ENCODE measurements around the gene C11orf54. TPM values are rescaled to one million over a fixed set of nuclear protein-coding genes. Genes with fewer than 3 reads are reported as not detected.
"Not testable (repeated sequence)": the region's sequence is repeated elsewhere in the genome, so short reads cannot be mapped to it uniquely, and the experiment has no call there.

Gene C11orf54
- total RNA-seq, 8 experiments from 2014 or later = 15.6 to 30.3 (median 21.9) TPM

DNA sequence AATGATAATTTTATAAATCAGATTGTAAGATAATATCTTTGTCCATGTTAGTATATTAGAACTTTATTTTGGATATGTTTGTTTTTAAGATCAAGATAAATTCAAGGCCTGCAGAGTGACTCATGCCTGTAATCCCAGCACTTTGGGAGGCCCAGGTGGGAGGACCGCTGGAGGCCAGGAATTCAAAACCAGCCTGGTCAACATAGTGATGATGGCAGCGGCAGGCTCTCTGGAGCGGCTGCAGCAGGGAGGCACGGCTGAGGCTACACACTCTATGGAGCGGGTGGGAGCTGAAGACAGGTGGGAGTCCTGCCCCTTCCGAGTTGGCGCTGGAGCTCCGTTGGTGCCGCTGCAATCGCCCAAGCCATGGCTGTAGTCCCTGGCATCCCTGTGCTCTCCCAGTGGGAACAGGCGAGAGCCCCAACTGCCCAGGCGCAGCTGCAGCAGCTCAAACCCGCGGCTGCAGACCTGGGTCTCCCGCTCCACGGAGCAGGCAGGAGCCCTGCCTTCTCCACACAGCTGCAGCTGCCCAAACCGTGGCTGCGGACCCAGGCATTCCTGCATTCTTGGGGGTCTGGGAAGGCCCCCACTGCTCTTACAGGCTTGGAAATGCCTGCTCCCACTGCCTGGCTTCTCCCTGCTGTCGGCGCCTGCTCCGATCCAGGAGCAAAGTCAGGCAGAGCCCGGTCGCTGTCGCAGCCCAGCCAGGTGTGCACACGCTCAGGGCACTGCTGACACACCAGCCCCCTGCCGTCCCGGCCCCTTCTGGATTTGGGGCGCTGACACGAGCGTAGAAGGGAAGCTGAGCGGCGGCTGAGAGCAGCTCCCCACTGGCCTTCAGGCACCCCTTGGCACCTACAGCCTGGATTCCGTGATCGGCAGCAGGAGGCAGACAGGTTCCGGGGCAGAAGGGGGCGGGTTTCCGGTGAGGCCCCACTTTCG lies 16.7 kb downstream of the C11orf54 start:
- WGBS, 10 experiments = 90 to 100% (median 98%) methylated on average over 1 to 15 of the region's 38 CpGs; no CpG with 5 or more reads in 4 of the 10 experiments
- no peaks in the 10 kb centered on the region for H3K4me1 ChIP-seq (replicated peaks in 1 of 2)
- in situ Hi-C loops (cut with MboI; ENCODE audit: low pct_unique_long_range_greater_than_20kb in 2 of 9, low sequenced_read_pairs in 9 of 9, unreplicated experiment in 9 of 9) = no loop called here
- ATAC-seq (replicated peaks in 6 of 8) = no peak
- no peak overlapping the region for H3K4me3 ChIP-seq
- H3K27ac ChIP-seq = no peak overlapping the region

DNA sequence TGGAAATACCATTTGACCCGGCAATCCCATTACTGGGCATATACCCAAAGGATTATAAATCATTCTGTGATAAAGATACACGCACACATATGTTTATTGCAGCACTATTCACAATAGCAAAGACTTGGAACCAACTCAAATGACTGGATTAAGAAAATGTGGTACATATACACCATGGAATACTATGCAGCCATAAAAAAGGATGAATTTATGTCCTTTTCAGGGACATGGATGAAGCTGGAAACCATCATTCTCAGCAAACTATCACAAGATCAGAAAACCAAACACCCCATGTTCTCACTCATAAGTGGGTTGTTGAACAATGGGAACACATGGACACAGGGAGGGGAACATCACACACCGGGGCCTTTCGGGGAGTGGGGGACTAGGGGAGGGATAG lies 17.7 kb downstream of the C11orf54 start:
- H3K4me3 ChIP-seq; ATAC-seq (replicated peaks in 6 of 8); H3K4me1 ChIP-seq (replicated peaks in 1 of 2); in situ Hi-C loops (cut with MboI; ENCODE audit: low pct_unique_long_range_greater_than_20kb in 2 of 9, low sequenced_read_pairs in 9 of 9, unreplicated experiment in 9 of 9); H3K27ac ChIP-seq: not testable (repeated sequence)
- WGBS, 10 experiments = 40 to 100% (median 100%) methylated on average over 1 to 3 of the region's 4 CpGs; no CpG with 5 or more reads in 3 of the 10 experiments

DNA sequence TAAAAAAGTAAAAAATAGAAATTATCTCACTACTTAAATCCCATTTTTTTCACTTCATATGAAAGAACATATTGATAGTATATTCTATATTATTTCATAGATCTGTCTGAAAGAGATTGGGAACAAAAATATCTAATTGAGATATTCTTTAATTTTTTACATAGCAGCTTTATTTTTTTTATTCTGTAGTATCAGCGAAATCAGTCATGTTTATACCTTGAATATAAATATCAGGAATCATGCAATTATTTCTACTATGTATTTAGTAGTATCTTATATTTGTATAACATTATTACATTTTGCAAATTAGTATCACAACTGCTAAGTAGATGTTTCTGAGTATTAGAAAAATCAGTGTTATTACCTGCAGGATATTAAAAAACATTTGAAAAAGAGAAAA lies 20.4 kb downstream of the C11orf54 start:
- in situ Hi-C loops (cut with MboI; ENCODE audit: low pct_unique_long_range_greater_than_20kb in 2 of 9, low sequenced_read_pairs in 9 of 9, unreplicated experiment in 9 of 9) = no loop called here
- 82 to 100% (median 93%) methylated on average over 1 of the region's 1 CpG; no CpG with 5 or more reads in 1 of the 10 experiments for WGBS, 10 experiments
- Histone ChIP-seq H3K4me1 (replicated peaks in 1 of 2) (no peaks in the 10 kb centered on the region), H3K27ac (no peak overlapping the region), H3K4me3 (no peak overlapping the region)
- ATAC-seq (replicated peaks in 6 of 8) = no peak

DNA sequence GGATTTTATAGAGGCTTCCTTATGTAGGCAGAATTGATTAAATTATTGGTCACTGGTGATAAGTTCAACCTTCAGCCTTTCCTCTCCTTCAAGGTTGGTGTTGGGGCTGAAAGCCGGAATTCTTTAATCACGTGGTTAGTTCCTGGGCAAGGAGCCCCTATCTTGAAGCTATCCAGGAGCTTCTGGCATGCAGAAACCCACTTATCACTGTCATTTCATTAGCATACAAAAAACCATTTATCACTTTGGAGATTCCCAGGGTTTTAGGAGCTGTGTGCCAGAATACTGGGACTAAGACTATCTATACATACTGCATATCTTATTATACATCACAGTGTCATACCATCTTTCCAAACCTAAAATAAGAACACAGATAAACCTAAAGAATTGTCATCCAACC lies 24.1 kb downstream of the C11orf54 start:
- in situ Hi-C loops (cut with MboI; ENCODE audit: low pct_unique_long_range_greater_than_20kb in 2 of 9, low sequenced_read_pairs in 9 of 9, unreplicated experiment in 9 of 9) = no loop called here
- Histone ChIP-seq H3K4me1 (replicated peaks in 1 of 2) (no peaks in the 10 kb centered on the region), H3K4me3 (no peak overlapping the region), H3K27ac (no peak overlapping the region)
- ATAC-seq (replicated peaks in 6 of 8) = no peak
- WGBS, 10 experiments = 50 to 100% (median 81%) methylated on average over 2 of the region's 2 CpGs; no CpG with 5 or more reads in 6 of the 10 experiments

DNA sequence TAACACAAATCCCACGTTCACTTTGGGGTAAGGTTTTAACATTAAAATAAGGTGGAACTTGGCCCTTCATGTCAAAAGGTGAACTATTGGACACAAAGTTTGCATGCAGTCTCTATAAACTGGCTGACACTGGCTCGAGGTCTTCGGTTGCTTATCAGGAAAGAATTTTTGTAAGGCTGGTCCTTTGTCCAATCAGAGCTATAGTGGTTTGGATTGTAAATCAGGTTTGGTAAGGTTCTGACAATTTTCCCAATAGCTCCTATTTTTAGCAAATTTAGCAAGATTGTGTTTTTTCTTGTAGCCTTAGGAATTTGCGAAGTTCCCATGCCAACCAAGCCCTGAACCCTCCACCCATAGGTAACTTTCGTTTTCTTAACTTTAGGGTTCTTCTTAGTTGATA lies 25.0 kb downstream of the C11orf54 start:
- Histone ChIP-seq H3K4me3 (no peak overlapping the region), H3K4me1 (replicated peaks in 1 of 2) (no peaks in the 10 kb centered on the region), H3K27ac (no peak overlapping the region)
- ATAC-seq (replicated peaks in 6 of 8) = no peak
- WGBS, 10 experiments = 40 to 100% (median 88%) methylated on average over 1 to 5 of the region's 5 CpGs; no CpG with 5 or more reads in 1 of the 10 experiments
- in situ Hi-C loops (cut with MboI; ENCODE audit: low pct_unique_long_range_greater_than_20kb in 2 of 9, low sequenced_read_pairs in 9 of 9, unreplicated experiment in 9 of 9) = no loop called here

DNA sequence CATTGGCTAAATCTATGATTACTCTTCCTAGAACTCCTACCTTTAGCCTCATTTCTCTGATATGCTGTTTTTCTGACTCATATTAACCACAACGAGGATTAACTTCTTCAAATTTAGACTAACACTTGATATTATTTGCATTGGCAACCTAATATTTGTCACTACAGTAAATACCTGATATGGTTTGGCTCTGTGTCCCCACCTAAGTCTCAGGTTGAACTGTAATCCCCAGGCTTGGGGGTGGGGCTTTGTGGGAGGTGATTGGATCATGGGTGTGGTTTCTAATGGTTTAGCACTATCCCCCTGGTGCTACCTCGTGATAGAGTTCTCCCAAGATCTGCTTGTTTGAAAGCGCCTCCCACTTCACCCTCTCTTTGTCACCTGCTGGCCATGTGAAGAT lies 25.5 kb downstream of the C11orf54 start:
- no peak for ATAC-seq (replicated peaks in 6 of 8)
- 38 to 100% (median 100%) methylated on average over 1 to 2 of the region's 3 CpGs; no CpG with 5 or more reads in 4 of the 10 experiments for WGBS, 10 experiments
- Histone ChIP-seq H3K4me3 (no peak overlapping the region), H3K27ac (no peak overlapping the region), H3K4me1 (replicated peaks in 1 of 2) (no peaks in the 10 kb centered on the region)
- in situ Hi-C loops (cut with MboI; ENCODE audit: low pct_unique_long_range_greater_than_20kb in 2 of 9, low sequenced_read_pairs in 9 of 9, unreplicated experiment in 9 of 9) = no loop called here

DNA sequence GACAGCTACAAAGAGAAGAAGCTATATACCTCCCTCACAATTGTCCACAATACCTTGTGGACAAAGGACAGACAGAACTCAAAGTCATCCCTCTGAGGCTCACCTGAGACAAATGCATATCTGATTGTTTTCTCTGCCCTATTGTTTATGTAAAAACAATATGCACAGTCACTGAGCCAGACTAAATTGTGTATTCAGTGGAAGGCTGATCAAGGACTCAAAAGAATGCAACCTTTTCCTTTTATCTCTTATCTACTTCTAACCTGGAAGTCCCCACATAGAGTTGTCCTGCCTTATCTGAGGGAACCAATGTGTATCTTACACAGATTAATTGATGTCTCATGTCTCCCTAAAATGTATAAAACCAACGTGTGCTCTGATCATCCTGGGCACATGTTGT lies 28.7 kb downstream of the C11orf54 start:
- 0 to 100% (median 75%) methylated on average over 1 of the region's 1 CpG; no CpG with 5 or more reads in 5 of the 10 experiments for WGBS, 10 experiments
- no peak for ATAC-seq (replicated peaks in 6 of 8)

DNA sequence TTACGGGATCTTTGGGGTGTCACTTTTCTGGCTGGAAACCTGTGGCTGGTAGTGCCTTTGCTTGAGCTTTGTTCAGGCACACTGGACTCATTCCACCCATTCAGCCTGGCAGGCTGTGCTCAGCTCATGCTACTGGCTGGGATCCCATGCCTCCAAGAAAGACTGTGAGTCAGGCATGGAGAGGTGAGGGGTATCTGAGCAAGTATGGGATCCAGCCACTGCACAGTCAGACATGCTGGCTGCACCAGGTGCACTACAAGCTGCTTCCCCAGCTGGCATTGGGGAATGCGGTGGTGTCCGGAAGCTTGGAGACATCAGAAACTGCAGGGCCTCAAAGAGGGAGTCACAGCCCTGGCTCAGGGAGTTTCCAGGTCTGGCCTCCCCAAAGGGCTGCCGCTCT lies 30.7 kb downstream of the C11orf54 start:
- 100% methylated on average over 1 to 3 of the region's 4 CpGs; no CpG with 5 or more reads in 2 of the 10 experiments for WGBS, 10 experiments
- no peak overlapping the region for H3K27ac ChIP-seq
- no peak for ATAC-seq (replicated peaks in 6 of 8)
- no peak overlapping the region for H3K4me3 ChIP-seq
- H3K4me1 ChIP-seq (replicated peaks in 1 of 2) = no peaks in the 10 kb centered on the region
- in situ Hi-C loops (cut with MboI; ENCODE audit: low pct_unique_long_range_greater_than_20kb in 2 of 9, low sequenced_read_pairs in 9 of 9, unreplicated experiment in 9 of 9) = no loop called here

More for the DNA sequence above, 28.7 kb downstream of the C11orf54 start:
- Histone ChIP-seq H3K4me1 (replicated peaks in 1 of 2) (no peaks in the 10 kb centered on the region), H3K4me3 (no peak overlapping the region), H3K27ac (no peak overlapping the region)
- in situ Hi-C loops (cut with MboI; ENCODE audit: low pct_unique_long_range_greater_than_20kb in 2 of 9, low sequenced_read_pairs in 9 of 9, unreplicated experiment in 9 of 9) = no loop called here

DNA sequence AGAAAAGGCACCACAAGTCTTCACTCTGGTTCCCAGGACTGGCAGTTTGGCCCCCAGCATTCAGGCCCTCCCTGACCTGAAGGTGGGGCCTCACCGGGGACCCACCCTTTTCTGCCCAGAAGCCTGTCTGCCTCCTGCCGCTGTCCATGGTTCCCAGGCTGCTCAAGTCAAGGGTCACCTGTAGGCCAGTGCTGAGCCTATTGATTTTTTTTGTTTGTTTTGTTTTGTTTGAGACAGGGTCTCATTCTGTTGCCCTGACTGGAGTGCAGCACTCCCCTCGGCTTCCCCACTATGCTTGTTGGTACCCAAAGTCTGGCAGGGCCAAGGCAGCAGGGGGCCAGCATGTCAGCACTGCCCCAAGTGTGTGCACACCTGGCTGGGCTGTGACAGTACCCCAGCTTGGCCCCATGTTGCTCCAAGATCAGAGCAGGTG lies 31.6 kb downstream of the C11orf54 start:
- Histone ChIP-seq H3K4me3 (no peak overlapping the region), H3K27ac (no peak overlapping the region), H3K4me1 (replicated peaks in 1 of 2) (no peaks in the 10 kb centered on the region)
- WGBS, 10 experiments = 0 to 90% (median 29%) methylated on average over 1 to 2 of the region's 3 CpGs; no CpG with 5 or more reads in 7 of the 10 experiments
- ATAC-seq (replicated peaks in 6 of 8) = no peak
- in situ Hi-C loops (cut with MboI; ENCODE audit: low pct_unique_long_range_greater_than_20kb in 2 of 9, low sequenced_read_pairs in 9 of 9, unreplicated experiment in 9 of 9) = no loop called here

DNA sequence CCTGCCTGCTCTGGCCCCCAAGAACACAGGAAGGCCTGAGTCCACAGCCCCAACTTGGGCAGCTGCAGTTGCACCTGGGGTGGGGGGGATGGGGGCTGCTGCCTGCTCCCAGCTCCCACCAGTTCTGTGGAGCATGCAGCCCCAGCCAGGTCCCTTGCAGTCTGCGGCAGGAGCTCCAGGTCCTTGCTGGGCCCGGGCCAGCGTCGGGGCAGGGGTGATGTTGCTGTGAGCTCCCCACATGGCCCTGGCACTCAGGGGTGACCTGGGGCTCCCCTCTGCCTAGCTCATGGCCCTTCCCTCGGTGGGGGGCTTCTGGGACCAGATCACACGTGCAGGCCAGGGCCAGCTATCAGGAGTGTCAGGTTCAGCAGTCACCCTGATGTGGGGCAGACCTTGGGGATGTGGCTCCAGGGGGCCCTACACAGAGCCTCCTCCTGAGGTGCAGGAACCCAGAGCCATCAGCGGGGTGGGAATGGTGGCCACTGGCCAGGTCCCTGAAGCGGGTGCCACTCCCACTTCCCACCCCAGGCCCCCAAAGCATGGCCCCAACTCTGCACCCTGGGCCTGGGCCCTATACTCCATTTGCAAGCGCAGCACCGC lies 32.2 kb downstream of the C11orf54 start:
- no peak for ATAC-seq (replicated peaks in 6 of 8)
- H3K27ac ChIP-seq = no peak overlapping the region
- no CpG with 5 or more reads among the region's 10 CpGs for WGBS, 10 experiments
- H3K4me1 ChIP-seq (replicated peaks in 1 of 2) = no peaks in the 10 kb centered on the region
- H3K4me3 ChIP-seq = no peak overlapping the region
- in situ Hi-C loops (cut with MboI; ENCODE audit: low pct_unique_long_range_greater_than_20kb in 2 of 9, low sequenced_read_pairs in 9 of 9, unreplicated experiment in 9 of 9) = no loop called here

DNA sequence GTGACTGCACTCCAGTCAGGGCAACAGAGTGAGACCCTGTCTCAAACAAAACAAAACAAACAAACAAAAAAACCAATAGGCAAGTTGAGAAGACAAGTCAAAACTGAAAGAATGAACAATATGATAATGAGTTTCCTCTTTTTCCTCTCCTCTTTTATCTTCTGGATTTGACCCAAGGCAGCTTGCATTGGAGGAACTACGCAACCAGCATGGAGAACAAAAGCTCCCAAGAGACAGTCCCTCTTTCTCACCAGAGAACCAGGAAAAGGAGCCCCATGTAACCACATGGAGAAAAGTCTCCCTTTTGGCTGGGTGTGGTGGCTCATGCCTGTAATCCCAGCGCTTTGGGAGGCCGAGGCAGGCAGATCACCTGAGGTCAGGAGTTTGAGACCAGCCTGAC lies 33.1 kb downstream of the C11orf54 start:
- ATAC-seq (replicated peaks in 6 of 8) = not testable (repeated sequence)

DNA sequence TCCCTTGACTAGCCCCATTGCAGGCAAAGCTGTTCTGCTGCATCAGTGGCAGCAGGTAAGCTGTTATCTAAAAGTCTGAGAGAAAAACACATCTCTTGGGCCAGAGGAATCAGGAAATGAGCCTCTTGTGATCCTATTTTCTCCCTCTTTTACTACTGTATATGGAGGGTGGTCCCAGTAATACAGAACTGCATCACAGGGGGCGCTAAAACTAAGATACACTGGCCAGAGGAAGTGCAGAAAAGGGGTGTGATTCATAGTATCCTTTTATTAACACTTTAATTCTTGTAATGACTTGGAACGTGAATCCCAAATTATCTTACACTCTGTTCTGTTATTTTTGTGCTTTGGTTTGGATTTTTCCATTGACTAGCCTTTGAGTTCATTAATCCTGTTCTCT lies 33.8 kb downstream of the C11orf54 start:
- in situ Hi-C loops (cut with MboI; ENCODE audit: low pct_unique_long_range_greater_than_20kb in 2 of 9, low sequenced_read_pairs in 9 of 9, unreplicated experiment in 9 of 9) = no loop called here
- no peak overlapping the region for H3K27ac ChIP-seq
- ATAC-seq (replicated peaks in 6 of 8) = peak in 1 of 8 experiments; percentile 53
- no peaks in the 10 kb centered on the region for H3K4me1 ChIP-seq (replicated peaks in 1 of 2)
- H3K4me3 ChIP-seq = no peak overlapping the region
- 0 to 100% (median 47%) methylated on average over 1 to 2 of the region's 2 CpGs; no CpG with 5 or more reads in 2 of the 10 experiments for WGBS, 10 experiments

More for the DNA sequence above, 33.1 kb downstream of the C11orf54 start:
- in situ Hi-C loops (cut with MboI; ENCODE audit: low pct_unique_long_range_greater_than_20kb in 2 of 9, low sequenced_read_pairs in 9 of 9, unreplicated experiment in 9 of 9); H3K4me3 ChIP-seq; H3K27ac ChIP-seq; H3K4me1 ChIP-seq (replicated peaks in 1 of 2): not testable (repeated sequence)
- 87 to 100% (median 100%) methylated on average over 1 to 3 of the region's 3 CpGs; no CpG with 5 or more reads in 2 of the 10 experiments for WGBS, 10 experiments

DNA sequence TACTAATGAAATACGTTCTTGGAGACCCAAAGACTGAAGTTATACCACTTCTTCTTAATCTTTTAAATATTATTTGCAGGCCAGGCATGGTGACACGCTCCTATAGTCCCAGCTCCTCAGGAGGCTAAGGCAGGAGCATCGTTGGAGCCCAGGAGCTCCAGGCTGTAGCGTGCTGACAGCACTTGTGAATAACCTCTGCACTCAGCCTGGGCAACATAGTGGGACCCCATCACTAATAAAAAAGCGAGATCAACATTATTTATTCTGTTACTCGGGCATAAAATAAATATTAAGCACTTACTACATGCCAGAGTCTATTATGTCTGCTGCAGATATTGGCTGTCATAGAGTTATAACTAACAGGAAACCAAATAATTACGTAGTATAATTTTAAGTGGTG lies 41.9 kb downstream of the C11orf54 start:
- Histone ChIP-seq H3K4me3 (peak overlapping the region; percentile 72 to 95 (median 91)), H3K27ac (peak overlapping the region in 1 of 2 donors; percentile 95), H3K4me1 (replicated peaks in 1 of 2) (peaks cover 4 to 6% of the 10 kb centered on the region in 2 donors)
- no peak for ATAC-seq (replicated peaks in 6 of 8)
- WGBS, 10 experiments = 26 to 60% (median 50%) methylated on average over 1 to 7 of the region's 7 CpGs
- in situ Hi-C loops (cut with MboI; ENCODE audit: low pct_unique_long_range_greater_than_20kb in 2 of 9, low sequenced_read_pairs in 9 of 9, unreplicated experiment in 9 of 9) = no loop called here
